WTC11 (cell line): ENCODE measurements around the gene GJA4. TPM values are rescaled to one million over a fixed set of nuclear protein-coding genes. Genes with fewer than 3 reads are reported as not detected.

Experiments
- ATAC-seq: fragments of 200-7000 bp; cut with Tn5 transposase; 2 replicates; pipeline ENCODE4 v1.10.0; 2021; ENCODE audit warnings: mild to moderate bottlenecking, moderate library complexity
- CTCF ChIA-PET: fragments of 300-600 bp; sonication (Branson Sonifier 250); formaldehyde crosslinking; loops from one replicate; lab custom pipeline; 2021; ENCODE audit warnings: antibody characterized with exemption; lab: Charles Lee
- POLR2A ChIA-PET: fragments of 350-600 bp; sonication (Branson Sonifier 250); formaldehyde crosslinking; loops from one replicate; lab custom pipeline; 2021; ENCODE audit warnings: antibody characterized with exemption; lab: Charles Lee
- DNase-seq: peaks from one replicate; pipeline ENCODE4 v3.0.0; 2021; ENCODE audit warnings: low spot score
- H3K27ac Mint-ChIP-seq: 2 replicates; pipeline ENCODE4 v1.8.0; 2021; ENCODE audit warnings: mixed read lengths
- H3K27me3 Mint-ChIP-seq: 2 replicates; pipeline ENCODE4 v1.8.0; 2021; ENCODE audit warnings: low read depth, mild to moderate bottlenecking, moderate library complexity, mixed read lengths
- H3K36me3 Mint-ChIP-seq: 2 replicates; pipeline ENCODE4 v1.8.0; 2021; ENCODE audit warnings: mixed read lengths
- H3K4me1 Mint-ChIP-seq: 2 replicates; pipeline ENCODE4 v1.8.0; 2022; ENCODE audit warnings: mixed read lengths
- H3K4me3 Mint-ChIP-seq: 2 replicates; pipeline ENCODE4 v1.8.0; 2021; ENCODE audit warnings: mild to moderate bottlenecking, moderate library complexity, mixed read lengths
- H3K9me3 Mint-ChIP-seq: 2 replicates; pipeline ENCODE4 v1.8.0; 2021; ENCODE audit warnings: mixed read lengths
- AFF4 ChIP-seq: sonication (generic); formaldehyde crosslinking; IDR thresholded peaks from 2 replicates; pipeline ENCODE4 v1.8.1; 2023; ENCODE audit warnings: mild to moderate bottlenecking, missing genetic modification reagents, borderline replicate concordance
- CREB1 ChIP-seq: sonication (generic); formaldehyde crosslinking; IDR thresholded peaks from 2 replicates; pipeline ENCODE4 v1.8.0; 2023; ENCODE audit warnings: mild to moderate bottlenecking, missing genetic modification reagents
- CREM ChIP-seq: sonication (generic); formaldehyde crosslinking; IDR thresholded peaks from 2 replicates; pipeline ENCODE4 v1.8.1; 2022; ENCODE audit warnings: mild to moderate bottlenecking, missing genetic modification reagents, moderate library complexity
- ELF4 ChIP-seq: sonication (generic); formaldehyde crosslinking; IDR thresholded peaks from 2 replicates; pipeline ENCODE4 v1.8.1; 2022; ENCODE audit warnings: low read depth, mild to moderate bottlenecking, moderate library complexity, missing genetic modification reagents
- EMX1 ChIP-seq: fragments of 250-450 bp; sonication (Bioruptor Pico); IDR thresholded peaks from 2 replicates; pipeline ENCODE4 v1.8.0; 2021; ENCODE audit warnings: mild to moderate bottlenecking
- GABPB1 ChIP-seq: sonication (generic); formaldehyde crosslinking; IDR thresholded peaks from 2 replicates; pipeline ENCODE4 v1.8.1; 2023; ENCODE audit warnings: mild to moderate bottlenecking, missing genetic modification reagents
- HMGXB4 ChIP-seq: sonication (generic); formaldehyde crosslinking; IDR thresholded peaks from 2 replicates; pipeline ENCODE4 v1.8.1; 2023; ENCODE audit warnings: mild to moderate bottlenecking, moderate library complexity, missing genetic modification reagents
- MAX ChIP-seq: sonication (generic); formaldehyde crosslinking; IDR thresholded peaks from 2 replicates; pipeline ENCODE4 v1.8.0; 2022; ENCODE audit warnings: mild to moderate bottlenecking, missing genetic modification reagents
- NFE2L1 ChIP-seq: sonication (generic); formaldehyde crosslinking; IDR thresholded peaks from 2 replicates; pipeline ENCODE4 v1.8.1; 2023; ENCODE audit warnings: missing genetic modification reagents
- NFYB ChIP-seq: sonication (generic); formaldehyde crosslinking; conservative IDR thresholded peaks from 2 replicates; pipeline ENCODE4 v1.8.0; 2022; ENCODE audit warnings: low read depth, missing genetic modification reagents
- NR1H2 ChIP-seq: sonication (generic); formaldehyde crosslinking; IDR thresholded peaks from 2 replicates; pipeline ENCODE4 v1.9.0; 2021; ENCODE audit warnings: mild to moderate bottlenecking, moderate library complexity, missing genetic modification reagents
- NR2C2 ChIP-seq: sonication (generic); formaldehyde crosslinking; IDR thresholded peaks from 2 replicates; pipeline ENCODE4 v1.8.0; 2022; ENCODE audit warnings: mild to moderate bottlenecking, missing genetic modification reagents
- PREB ChIP-seq: sonication (generic); formaldehyde crosslinking; IDR thresholded peaks from 2 replicates; pipeline ENCODE4 v1.8.1; 2022; ENCODE audit warnings: mild to moderate bottlenecking, missing genetic modification reagents, moderate library complexity, borderline replicate concordance
- SMAD3 ChIP-seq: sonication (generic); formaldehyde crosslinking; IDR thresholded peaks from 2 replicates; pipeline ENCODE4 v1.8.0; 2022; ENCODE audit warnings: missing genetic modification reagents, mild to moderate bottlenecking, borderline replicate concordance
- TP53 ChIP-seq: sonication (generic); formaldehyde crosslinking; IDR thresholded peaks from 2 replicates; pipeline ENCODE4 v1.8.1; 2023; ENCODE audit warnings: mild to moderate bottlenecking, missing genetic modification reagents
- USF2 ChIP-seq: sonication (generic); formaldehyde crosslinking; IDR thresholded peaks from 2 replicates; pipeline ENCODE4 v1.8.1; 2023; ENCODE audit warnings: mild to moderate bottlenecking, missing genetic modification reagents, moderate library complexity
- ZBTB21 ChIP-seq: sonication (generic); formaldehyde crosslinking; IDR thresholded peaks from 2 replicates; pipeline ENCODE4 v1.8.1; 2023; ENCODE audit warnings: mild to moderate bottlenecking, missing genetic modification reagents, borderline replicate concordance
- ZNF121 ChIP-seq: sonication (generic); formaldehyde crosslinking; IDR thresholded peaks from 2 replicates; pipeline ENCODE4 v1.8.0; 2023; ENCODE audit warnings: missing genetic modification reagents
- ZNF219 ChIP-seq: sonication (generic); formaldehyde crosslinking; IDR thresholded peaks from 2 replicates; pipeline ENCODE4 v1.8.0; 2023; ENCODE audit warnings: missing genetic modification reagents, mild to moderate bottlenecking, borderline replicate concordance
- ZNF232 ChIP-seq: sonication (generic); formaldehyde crosslinking; IDR thresholded peaks from 2 replicates; pipeline ENCODE4 v1.8.0; 2022; ENCODE audit warnings: mild to moderate bottlenecking, missing genetic modification reagents
- ZNF263 ChIP-seq: sonication (generic); formaldehyde crosslinking; IDR thresholded peaks from 2 replicates; pipeline ENCODE4 v1.8.1; 2022; ENCODE audit warnings: low read depth, mild to moderate bottlenecking, moderate library complexity, missing genetic modification reagents
- ZNF396 ChIP-seq: fragments of 250-450 bp; sonication (Bioruptor Pico); IDR thresholded peaks from 2 replicates; pipeline ENCODE4 v1.8.0; 2021; ENCODE audit warnings: mild to moderate bottlenecking, moderate library complexity, borderline replicate concordance
- ZNF425 ChIP-seq: fragments of 250-450 bp; sonication (Bioruptor Pico); conservative IDR thresholded peaks from 2 replicates; pipeline ENCODE4 v1.9.0; 2021; ENCODE audit warnings: mild to moderate bottlenecking
- total RNA-seq: library from RNA; stranded (reverse); gene quantifications from 3 replicates; pipeline ENCODE4 v1.2.3, GENCODE V29; 2021

The GJA4 gene
- total RNA-seq, 1 experiment from 2014 or later: 1.0 TPM

GRCh38 chr1:34842952-34843371 is 50.2 kb downstream of the GJA4 start (continued):
- no peak for TF ChIP-seq TP53 (CRISPR knock-in tag)
- no peak for TF ChIP-seq MAX (CRISPR knock-in tag)
- no peak for TF ChIP-seq ZNF263 (CRISPR knock-in tag)
- no peak for TF ChIP-seq ELF4 (CRISPR knock-in tag)
- no peak for TF ChIP-seq EMX1
- TF ChIP-seq ZNF121 (CRISPR knock-in tag): no peak

- no peak overlapping the region for H3K4me3 Mint-ChIP-seq
- CTCF ChIA-PET: interaction anchor here (0.7 to 3.9 kb wide), 8 partner anchors 9 to 62 kb away, joined by 3 to 45 read pairs (median 6); partner anchors contain the start of gene SMIM12
- DNase-seq (no peak), ATAC-seq (no peak)
- POLR2A ChIA-PET: no interaction called here
- TF ChIP-seq HMGXB4 (CRISPR knock-in tag): no peak
- no peak for TF ChIP-seq GABPB1 (CRISPR knock-in tag)
- TF ChIP-seq NFE2L1: no peak
- no peak for TF ChIP-seq USF2 (CRISPR knock-in tag)
- no peak for TF ChIP-seq ZNF232 (CRISPR knock-in tag)
- no peak for TF ChIP-seq CREM (CRISPR knock-in tag)
- no peak for TF ChIP-seq AFF4 (CRISPR knock-in tag)
- TF ChIP-seq NR2C2: no peak
- no peak for TF ChIP-seq ZNF263 (CRISPR knock-in tag)
- TF ChIP-seq CREB1 (CRISPR knock-in tag): no peak
- no peak for TF ChIP-seq NR1H2 (CRISPR knock-in tag)
- TF ChIP-seq EMX1: no peak
- TF ChIP-seq ZNF396: no peak
- no peak for TF ChIP-seq ZNF219 (CRISPR knock-in tag)
- TF ChIP-seq NFYB (CRISPR knock-in tag): no peak
- no peak for TF ChIP-seq ZNF425 (CRISPR knock-in tag)
- no peak for TF ChIP-seq ZNF121 (CRISPR knock-in tag)
- TF ChIP-seq SMAD3 (CRISPR knock-in tag): no peak
- no peak for TF ChIP-seq PREB (CRISPR knock-in tag)
- TF ChIP-seq ZBTB21 (CRISPR knock-in tag): no peak
- TF ChIP-seq, all 79 proteins: peak for 0
- H3K36me3 Mint-ChIP-seq: 0 out of 2 replicates have a peak, but pooled peaks cover 1% of the 10 kb centered on the region
- H3K9me3 Mint-ChIP-seq: no peaks in the 10 kb centered on the region
- peaks cover 34% of the 10 kb centered on the region for H3K4me1 Mint-ChIP-seq
- peak overlapping the region; percentile 35 for H3K27ac Mint-ChIP-seq
- H3K27me3 Mint-ChIP-seq: no peaks in the 10 kb centered on the region
Measured at GRCh38 chr1:34843392-34844251, 50.8 kb downstream of the GJA4 start.
